CD4-positive, alpha-beta T cell treated with Interleukin-17A for 1 hour (primary cell): Measurements from ENCODE around the gene NFATC1.

ENCODE experiments used
- DNase-seq: peaks from one replicate; pipeline ENCODE4 v3.0.0-alpha.2; 2020

NFATC1 gene

DNA sequence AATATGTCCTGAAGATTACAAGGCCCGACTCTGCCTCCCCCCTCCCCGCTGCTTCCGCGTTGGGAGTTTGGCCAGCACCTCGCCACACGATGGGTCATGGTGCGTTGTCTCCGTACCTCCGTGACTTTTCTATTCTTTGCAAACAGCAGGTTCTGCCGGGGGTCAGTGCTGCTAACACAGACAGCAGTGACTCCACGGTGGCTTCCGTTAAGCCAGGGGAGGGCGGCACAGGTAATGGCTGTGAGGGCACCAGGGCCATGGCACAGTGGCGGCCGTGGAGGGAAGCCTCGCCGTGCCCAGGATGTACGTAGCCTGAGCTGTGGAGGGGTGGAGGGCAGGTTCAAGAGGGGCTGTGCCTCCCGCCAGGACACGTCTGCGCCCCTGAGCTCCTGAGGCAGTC is 115.5 kb downstream of the NFATC1 start:
- no peak for DNase-seq

GRCh38 chr18:79511671-79512301 is 116.1 kb downstream of the NFATC1 start:
- DNase-seq: no peak

DNA sequence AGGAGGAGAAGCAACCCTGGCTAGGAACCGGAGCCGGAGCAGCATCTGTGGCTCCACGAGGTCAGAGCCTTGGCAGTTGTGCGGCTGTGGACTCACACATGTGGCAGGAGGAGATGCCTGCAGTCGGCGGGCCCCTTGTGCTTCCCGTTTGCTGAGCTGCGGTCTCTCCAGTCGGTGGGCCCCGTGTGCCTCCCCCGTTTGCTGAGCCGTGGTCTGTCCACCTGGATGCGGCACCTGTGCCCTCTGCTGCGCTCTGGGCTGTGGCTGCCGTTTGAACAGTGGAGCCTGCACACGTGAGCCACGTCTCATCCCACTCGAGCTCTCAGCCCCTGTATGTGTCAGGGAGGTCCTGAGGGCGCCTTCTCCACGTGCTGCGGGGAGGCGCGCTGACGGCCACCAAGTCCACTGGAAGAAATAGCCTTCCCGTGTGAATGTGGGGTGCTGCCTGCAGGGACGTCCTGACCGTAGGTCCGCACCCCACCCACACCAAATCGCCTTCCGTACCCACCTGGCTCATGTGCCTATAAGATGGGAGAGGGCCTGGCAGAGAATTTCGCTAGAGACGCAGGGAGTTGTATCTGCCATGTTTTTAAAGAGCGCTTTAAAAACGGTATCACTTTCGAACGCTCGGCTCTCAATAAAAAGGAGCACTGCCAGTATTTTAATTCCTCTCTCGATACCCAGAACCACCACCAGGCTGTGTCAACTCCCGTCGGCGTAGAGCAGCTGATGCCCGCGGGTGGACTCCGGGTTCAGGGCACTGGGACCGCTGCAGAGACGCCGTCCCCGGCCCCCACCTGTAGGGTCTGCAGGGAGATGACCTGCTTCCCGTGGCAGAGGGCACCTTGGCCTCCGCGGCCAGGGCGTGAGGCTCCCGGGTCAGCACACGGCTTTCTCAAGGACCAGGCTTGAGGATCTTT is 117.0 kb downstream of the NFATC1 start:
- no peak for DNase-seq

DNA sequence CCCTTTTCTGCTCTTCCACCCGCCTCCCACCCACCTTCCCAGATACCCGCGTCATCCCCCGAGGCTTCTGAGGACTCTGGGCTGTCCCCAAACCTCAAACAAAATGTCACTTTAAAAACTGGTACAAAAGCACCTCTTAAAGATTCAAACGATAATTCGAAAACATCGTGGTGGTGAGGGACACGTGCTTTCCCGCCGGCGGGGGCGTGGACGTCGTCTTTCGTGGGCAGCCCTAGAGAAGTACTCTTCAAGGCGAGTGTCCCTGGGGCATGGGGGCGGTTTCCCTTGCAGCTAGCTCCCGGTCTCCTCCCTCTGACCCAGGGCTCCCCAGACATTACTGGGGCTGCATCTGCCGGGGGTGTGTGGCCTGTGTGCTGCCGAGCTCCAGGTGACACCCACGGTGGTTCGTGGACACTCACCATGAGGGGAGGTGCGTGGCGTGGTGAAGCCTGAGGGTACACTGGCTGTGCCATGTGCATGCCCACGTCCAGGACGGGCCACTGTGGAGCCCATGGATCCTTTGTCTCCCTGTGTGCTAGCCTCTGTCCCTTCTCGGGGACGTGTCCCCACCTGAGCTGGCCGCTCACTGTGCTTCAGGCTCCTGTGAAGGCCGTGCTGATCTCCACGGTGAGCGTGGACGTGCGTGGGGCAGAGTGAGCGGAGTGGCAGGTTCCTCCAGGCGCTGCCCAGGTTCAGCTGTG is 117.8 kb downstream of the NFATC1 start:
- no peak for DNase-seq

GRCh38 chr18:79515331-79515730 is 119.6 kb downstream of the NFATC1 start:
- no peak for DNase-seq

- no peak for DNase-seq
Observed at GRCh38 chr18:79515944-79516351, 120.2 kb downstream of the NFATC1 start.

DNA sequence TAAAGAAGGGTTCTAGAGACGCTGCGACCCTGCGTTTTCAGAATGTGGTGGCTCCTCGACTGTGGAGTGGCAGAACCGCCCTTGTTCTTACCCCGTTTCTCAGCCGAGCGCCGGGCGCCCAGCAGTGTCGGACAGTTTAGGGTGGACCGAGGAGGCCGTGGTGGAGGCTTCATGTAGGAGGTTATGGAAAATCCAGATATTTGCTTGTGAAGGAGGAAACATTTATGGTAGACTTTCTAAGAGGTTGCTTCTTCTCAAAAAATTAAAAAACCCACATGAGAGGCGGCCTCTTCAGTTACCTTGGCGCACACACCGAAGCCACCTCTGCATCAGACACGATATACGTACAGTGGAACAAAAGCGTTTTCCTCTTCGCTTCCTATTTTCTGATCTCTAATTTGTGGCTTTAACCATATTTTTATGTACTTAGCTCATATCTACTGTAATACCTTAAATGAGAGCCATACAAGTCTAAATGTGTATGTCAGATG is 120.8 kb downstream of the NFATC1 start:
- DNase-seq: peak; percentile 39

DNA sequence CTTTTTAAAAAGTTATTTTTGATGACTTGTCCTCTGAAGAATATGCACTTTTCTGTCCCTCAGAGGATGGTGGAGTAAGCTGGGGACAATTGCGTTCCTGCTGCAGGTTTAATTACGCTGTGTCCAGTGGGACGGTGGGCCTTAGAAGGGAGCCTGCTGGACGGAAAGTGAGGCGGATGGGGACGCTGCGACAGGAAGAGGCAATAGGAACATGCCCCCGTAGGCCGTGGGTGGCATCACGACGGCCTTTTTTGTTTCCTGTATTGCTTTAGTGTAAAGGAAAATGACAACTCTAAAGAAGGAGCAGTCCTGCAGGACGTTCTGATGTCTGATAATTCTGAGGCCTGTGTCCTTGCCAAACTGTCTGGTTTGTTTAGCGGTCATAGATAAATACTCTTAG is 121.6 kb downstream of the NFATC1 start:
- peak; percentile 48 for DNase-seq

DNA sequence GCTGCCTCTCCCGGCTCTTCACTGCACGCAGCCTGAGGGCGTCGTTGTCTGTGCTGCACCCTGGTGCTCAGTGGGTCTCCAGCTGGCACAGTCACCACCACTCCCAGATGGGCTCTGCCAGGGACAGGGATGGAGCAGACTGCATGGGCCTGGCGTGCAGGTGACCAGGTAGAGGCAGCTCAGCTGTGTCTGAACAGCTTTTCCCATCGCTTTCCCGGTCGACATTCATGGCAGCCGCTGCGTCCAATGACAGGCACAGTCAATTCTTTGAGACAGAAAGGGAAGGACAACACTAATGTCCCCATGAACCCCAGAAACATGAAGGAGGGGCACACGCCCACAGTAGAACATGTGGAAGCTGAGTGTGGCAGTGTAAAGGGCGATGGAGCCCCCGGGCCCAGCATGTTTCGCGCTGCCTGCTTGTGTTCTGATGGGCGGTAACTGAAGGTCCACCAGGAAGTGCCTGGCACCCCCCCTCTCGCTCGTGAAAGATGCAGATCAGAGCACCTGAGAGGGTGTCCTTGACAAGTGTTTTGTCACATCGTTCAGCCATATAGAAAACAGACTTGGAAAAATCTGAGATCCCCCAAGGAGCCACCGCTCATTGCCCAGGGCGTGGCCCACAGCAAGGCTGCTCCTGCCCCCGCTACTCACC is 122.4 kb downstream of the NFATC1 start:
- no peak for DNase-seq

DNA sequence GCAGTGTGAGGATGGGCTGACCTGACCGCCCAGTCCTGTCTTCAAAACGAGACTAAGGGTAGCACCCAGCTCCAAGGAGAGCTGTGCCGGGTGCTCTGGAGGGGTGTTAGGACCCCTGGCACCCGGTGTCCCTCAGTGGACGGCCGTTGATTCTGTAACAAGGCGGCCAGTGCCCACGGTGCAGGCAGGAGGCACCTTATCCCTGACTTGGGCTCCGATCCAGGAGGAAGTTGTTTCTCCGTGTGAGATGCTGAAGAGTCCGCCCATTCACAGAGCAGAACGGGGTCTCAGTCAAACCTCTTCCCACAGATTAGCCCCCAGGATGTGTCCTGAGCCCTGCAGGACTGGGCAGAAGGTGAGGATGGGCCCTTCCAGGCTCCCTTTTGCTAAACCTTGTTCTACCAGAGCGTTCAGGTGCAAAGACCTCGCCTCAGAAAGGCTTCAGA is 123.0 kb downstream of the NFATC1 start:
- DNase-seq: no peak

- DNase-seq: peak; percentile 40
Observed at GRCh38 chr18:79519751-79520477, 124.2 kb downstream of the NFATC1 start.

DNA sequence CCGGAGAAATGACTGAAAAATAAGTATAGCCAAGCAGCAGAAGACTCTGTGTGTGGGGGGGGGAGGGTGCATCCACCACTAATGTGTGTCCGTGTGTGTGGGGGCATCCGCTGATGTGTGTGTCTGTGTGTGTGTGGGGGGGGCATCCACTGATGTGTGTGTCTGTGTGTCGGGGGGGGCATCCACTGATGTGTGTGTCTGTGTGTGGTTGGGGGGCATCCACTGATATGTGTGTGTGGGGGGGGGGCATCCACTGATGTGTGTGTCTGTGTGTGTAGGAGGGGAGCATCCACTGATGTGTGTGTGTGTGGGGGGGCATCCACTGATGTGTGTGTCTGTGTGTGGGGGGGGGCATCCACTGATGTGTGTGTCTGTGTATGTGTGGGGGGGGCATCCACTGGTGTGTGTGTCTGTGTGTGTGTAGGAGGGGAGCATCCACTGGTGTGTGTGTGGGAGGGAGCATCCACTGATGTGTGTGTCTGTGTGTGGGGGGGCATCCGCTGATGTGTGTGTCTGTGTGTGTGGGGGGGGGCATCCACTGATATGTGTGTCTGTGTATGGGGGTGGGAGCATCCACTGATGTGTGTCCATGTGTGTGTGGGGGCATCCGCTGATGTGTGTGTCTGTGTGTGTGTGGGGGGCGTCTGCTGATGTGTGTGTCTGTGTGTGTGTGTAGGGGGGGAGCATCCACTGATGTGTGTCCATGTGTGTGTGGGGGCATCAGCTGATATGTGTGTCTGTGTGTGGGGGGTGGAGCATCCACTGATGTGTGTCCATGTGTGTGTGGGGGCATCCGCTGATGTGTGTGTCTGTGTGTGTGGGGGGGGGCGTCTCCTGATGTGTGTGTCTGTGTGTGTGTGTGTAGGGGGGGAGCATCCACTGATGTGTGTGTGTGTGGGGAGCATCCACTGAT is 125.0 kb downstream of the NFATC1 start:
- DNase-seq: no peak

DNA sequence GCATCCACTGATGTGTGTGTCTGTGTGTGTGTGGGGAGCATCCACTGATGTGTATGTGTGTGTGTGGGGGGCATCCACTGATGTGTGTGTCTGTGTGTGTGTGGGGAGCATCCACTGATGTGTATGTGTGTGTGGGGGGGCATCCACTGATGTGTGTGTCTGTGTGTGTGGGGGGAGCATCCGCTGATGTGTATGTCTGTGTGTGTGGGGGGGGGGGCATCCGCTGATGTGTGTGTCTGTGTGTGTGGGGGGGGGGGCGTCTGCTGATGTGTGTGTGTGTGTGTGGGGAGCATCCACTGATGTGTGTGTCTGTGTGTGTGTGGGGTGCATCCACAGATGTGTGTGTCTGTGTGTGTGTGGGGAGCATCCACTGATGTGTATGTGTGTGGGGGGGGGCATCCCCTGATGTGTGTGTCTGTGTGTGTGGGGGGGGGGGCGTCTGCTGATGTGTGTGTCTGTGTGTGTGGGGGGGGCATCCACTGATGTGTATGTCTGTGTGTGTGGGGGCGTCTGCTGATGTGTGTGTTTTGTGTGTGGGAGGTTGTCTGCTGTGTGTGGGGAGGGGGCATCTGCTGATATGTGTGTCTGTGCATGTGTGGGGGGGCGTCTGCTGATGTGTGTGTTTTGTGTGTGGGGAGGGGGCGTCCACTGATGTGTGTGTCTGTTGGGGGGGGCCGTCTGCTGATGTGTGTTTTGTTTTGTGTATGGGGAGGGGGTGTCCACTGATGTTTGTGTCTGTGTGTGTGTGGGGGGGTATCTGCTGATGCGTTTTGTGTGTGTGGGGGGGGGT is 125.9 kb downstream of the NFATC1 start:
- no peak for DNase-seq

DNA sequence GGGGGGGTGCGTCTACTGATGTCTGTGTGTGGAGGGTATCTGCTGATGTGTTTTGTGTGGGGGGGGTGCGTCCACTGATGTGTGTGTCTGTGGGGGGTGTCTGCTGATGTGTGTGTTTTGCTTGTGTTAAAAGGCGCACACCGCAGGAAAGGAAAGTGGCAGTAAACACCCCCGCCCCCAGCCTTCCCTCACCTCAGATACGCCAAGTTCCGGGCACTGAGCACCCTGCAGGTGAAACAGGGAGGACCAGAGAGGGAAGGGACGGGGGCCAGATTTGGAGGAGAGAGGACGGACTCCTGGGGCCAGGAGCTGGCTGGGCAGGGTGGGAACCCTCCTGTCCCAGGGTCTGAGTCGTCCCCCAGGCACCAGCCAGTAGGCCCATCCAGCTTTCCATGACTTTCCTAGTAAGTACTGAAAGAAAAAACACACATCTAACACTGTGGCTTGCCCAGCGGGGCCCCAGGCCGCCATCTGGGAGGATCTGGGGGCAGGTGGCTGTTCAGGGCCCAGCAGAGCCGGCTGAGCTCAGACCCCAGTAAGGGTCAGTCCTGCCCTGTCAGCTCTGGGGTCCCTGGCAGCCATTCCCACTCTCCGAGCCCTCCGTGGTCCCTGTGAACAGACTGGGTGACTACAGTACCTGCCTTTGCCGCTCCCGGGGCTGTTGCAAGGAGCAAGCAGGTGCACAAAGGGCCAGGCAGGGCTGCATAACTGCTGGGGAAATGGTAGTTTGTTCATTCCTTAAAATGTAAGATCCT is 126.9 kb downstream of the NFATC1 start:
- DNase-seq: peak; percentile 71

DNA sequence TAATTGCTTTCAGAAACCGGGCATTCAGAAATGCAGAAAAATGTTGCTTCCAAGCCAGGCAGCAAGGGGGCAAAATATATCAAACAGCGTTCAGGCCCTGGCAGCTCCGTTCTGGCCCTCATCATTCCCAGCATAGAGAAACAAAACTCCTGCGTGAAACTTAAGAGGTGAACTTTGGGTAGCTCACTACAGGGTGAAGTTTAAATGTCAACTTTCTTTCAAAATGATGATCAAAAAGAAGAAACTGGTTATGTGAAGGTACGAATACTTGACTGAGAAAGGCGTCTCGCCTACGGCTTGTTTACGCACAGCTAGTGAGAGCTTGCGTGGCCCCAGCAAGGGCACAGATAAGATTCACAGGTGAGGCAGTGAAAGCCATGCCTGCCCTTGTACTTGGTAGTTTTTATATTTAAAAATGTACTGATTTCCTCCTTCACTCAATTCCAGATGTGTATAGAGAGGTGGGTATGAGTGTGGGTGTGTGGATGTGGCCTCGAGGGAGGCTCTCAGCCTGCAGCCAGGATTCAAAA is 127.5 kb downstream of the NFATC1 start:
- peak; percentile 53 for DNase-seq

DNA sequence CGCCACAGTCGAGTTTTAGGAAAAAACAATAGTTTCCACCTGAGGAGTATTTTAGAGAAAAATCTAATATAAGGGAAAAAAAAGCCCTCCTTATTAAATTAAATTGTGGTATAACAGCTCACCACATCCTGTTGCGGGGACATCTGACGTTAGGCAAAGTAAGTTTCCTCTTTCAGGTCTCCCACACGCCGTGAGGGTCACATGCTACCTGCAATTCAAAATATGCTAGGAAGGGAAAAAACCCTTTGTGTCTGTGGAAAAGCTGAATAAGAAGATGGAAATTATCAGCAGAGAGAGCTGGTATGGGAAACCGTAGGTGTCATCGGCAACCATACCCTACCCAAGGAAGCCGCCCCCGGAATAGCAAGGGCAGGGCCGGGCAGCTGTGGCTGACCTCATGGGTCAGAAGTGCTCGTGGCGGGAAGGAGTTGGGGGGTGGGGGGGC is 128.0 kb downstream of the NFATC1 start:
- DNase-seq: peak; percentile 81

GRCh38 chr18:79524181-79525078 is 128.7 kb downstream of the NFATC1 start:
- DNase-seq: peak; percentile 54
